ENCODE data around the gene RFC3.
"Not testable (repeated sequence)": the region's sequence is repeated elsewhere in the genome, so short reads cannot be mapped to it uniquely, and the experiment has no call there.

RFC3 gene, protein sequence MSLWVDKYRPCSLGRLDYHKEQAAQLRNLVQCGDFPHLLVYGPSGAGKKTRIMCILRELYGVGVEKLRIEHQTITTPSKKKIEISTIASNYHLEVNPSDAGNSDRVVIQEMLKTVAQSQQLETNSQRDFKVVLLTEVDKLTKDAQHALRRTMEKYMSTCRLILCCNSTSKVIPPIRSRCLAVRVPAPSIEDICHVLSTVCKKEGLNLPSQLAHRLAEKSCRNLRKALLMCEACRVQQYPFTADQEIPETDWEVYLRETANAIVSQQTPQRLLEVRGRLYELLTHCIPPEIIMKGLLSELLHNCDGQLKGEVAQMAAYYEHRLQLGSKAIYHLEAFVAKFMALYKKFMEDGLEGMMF

DNA sequence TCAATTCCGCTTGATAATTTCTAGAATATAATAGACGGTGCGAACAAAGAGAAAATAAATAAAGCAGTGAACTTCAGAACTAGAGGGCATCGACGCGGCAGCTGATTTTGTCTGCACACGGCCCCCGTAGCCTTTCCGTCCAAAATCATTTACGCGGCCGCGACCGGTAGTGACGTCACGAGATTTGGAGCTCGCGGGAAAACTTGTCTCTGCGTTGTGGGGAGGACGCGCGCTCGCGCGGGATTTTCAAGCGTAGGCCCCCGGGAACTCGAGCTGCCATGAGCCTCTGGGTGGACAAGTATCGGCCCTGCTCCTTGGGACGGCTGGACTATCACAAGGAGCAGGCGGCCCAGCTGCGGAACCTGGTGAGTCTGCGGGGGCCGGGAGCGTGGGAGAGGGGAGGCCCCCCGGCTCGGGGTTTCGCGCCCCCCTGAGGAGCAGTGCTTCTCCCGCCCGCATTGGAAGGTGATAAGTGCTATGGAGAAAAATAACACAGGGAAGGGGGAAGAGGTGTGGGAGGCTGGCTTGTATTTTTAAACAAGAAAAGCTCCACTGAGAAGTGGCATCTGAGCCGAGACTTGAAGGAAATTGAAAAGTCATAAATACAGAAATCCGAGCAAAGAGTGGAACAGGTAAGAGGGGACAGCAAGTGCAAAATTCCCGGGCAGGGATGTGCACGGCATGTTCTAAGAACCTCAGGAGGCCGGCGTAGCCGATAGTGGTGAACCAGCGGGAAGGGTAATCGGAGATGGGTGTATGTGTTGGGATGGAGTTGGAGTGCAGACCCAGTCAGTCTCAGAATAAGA is at the start of gene RFC3:
Gene RFC3 (plus strand): TSS at position 249 of the 806 bp plus-strand sequence. CDS start 30 bp downstream, at position 279.
- in situ Hi-C loops (cut with HindIII; ENCODE audit: low pct_unique_long_range_greater_than_20kb, low sequenced_read_pairs), result no loop called here
- no peak for TF ChIP-seq JUND (IDR thresholded peaks at IDR 0.05; ENCODE audit: low read depth)
- peak; percentile 64 to 95 for DNase-seq (ENCODE audit: low read depth in 1 of 2, low spot score in 1 of 2)

DNA sequence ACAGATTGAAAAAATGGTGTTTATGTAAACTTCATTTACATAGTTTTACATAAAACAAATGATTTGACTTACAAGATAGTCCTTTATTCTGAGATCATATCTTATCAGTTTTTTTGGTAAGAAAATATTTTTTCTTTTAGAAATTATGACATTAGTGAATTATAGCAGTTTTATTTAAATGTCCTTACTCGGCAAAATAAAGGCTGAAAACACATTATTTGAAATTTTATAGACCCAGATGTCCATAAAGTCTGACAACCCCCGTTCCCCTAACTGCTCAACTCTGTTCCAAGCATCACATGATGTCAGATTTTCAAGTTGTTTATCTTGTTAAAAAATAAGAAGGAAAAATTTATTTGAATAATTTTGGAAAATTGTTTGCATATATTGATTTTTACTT is 46.7 kb upstream of the RFC3 start:
- in situ Hi-C loops (cut with HindIII; ENCODE audit: low pct_unique_long_range_greater_than_20kb, low sequenced_read_pairs), result no loop called here

DNA sequence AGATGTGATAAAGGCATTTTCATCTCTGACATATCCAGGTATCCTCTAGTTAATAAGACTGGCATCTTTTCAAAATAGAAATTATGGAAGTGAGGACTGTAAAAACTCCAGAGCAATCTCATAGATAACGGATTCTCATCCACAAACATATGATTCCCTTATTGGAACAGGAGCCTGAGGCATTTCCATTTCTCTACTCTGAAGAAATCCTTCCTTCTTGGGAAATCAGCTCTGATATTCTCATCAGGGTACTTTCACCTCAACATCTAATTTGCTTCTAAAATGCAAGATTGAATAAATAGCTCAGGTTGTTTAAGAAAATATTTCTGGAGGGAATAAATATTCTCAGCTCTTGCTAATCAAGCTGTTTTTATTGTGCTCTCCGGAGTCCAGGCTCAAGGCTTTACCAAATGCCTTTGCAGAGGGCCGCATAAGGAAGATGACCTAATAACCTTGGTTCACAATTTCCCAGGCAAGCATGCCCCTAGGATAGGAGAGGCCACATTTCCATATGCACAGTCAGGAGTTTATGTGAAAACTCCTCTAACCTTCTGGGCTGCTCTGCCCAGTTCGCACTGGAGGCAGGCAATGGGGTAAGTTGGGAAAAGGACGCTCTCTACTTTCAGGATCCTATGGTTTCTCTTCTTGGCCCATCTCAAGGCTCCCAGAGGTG is 44.0 kb upstream of the RFC3 start:
- TF ChIP-seq JUND (IDR thresholded peaks at IDR 0.05; ENCODE audit: low read depth), result no peak
- in situ Hi-C loops (cut with HindIII; ENCODE audit: low pct_unique_long_range_greater_than_20kb, low sequenced_read_pairs), result no loop called here
- DNase-seq (ENCODE audit: low read depth in 1 of 2, low spot score in 1 of 2), result no peak

More for the DNA sequence above, 46.7 kb upstream of the RFC3 start:
- DNase-seq (ENCODE audit: low read depth in 1 of 2, low spot score in 1 of 2), result no peak
- TF ChIP-seq JUND (IDR thresholded peaks at IDR 0.05; ENCODE audit: low read depth), result no peak

DNA sequence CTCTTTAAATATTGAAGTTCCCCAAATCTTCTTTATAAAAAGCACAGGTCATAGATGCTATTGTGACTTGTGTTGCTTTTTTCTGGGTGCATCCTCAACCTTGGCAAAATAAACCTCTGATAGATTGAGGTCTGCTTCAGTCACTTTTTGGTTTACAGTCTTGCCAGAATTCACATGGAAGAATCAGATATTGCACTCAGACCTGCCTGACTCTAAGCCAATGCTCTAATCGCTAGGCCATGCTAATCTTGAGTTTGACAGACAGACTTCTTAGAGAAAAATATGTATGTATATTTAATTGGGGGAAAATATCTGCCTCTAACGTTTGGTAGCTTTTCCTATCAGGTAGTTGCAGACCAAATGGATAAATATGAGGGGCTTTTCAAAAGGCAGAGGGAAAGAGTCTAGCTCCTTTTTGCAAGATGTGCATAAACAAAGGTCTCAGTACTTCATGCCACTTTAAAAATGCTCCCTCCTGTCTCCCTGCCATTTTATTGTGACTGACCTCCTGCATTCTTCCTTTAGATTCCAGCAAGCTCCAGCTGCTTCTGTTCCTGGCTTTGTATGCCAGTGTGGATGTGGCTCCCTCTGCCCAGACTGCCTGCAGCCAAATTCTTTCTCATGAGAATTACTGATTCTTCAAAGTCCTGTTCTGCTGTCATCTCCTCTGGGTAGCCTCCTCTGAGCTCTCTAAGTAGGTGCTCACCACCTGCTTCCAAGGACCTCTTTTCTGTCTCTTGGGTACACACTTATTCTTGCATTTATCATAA is 42.4 kb upstream of the RFC3 start:
- in situ Hi-C loops (cut with HindIII; ENCODE audit: low pct_unique_long_range_greater_than_20kb, low sequenced_read_pairs), result no loop called here
- TF ChIP-seq JUND (IDR thresholded peaks at IDR 0.05; ENCODE audit: low read depth), result no peak
- no peak for DNase-seq (ENCODE audit: low read depth in 1 of 2, low spot score in 1 of 2)

DNA sequence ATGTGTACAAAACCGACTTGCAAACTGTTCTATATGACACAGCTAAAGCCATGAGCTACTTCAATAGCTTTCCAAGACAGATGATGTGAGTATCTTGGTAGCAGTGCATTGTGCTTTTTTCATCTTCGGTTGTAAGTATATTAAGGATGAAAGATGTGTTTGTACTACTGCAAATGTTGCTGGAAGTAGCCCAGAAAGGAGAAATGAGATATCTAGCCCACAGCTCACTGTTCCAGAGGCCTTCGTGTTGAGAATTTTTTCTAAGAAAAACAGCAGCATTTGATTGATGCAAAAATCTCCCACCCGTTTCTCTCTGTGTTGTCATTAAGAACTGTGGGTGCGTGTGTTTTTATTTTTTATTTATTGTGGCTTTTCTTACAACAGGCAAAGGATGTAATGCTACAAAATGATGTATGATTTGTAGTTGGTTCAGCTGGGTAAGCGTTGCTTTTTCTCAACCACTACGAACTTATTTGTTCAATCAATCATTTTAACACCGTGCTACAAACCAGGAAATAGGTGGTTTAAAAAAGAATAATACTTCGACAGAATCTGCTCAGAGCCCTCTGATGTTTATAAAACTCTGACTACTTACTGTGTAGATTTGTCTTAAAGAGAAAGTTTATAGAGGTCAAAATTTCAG is 41.6 kb upstream of the RFC3 start:
- in situ Hi-C loops (cut with HindIII; ENCODE audit: low pct_unique_long_range_greater_than_20kb, low sequenced_read_pairs), result no loop called here
- no peak for TF ChIP-seq JUND (IDR thresholded peaks at IDR 0.05; ENCODE audit: low read depth)
- DNase-seq (ENCODE audit: low read depth in 1 of 2, low spot score in 1 of 2), result no peak

DNA sequence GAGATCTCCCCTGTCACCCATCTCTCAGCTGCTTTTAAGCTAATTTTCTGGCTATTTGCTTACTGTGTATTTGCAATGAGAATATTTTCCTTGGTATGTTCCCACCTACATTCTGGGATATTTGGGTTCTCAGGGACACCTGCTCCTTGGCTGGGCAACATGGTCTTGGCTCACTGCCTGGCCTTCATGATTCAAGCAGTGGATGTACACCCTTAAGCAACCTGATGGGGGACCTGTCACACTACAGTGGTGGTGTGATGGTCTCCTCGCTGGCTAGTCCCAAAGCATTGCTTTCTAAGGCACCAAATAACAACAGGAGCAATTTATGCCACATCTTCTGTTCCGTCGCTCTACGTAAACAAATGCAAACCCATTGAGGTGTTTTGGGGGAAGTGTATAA is 35.3 kb upstream of the RFC3 start:
- no peak for TF ChIP-seq JUND (IDR thresholded peaks at IDR 0.05; ENCODE audit: low read depth)
- in situ Hi-C loops (cut with HindIII; ENCODE audit: low pct_unique_long_range_greater_than_20kb, low sequenced_read_pairs), result no loop called here
- no peak for DNase-seq (ENCODE audit: low read depth in 1 of 2, low spot score in 1 of 2)

DNA sequence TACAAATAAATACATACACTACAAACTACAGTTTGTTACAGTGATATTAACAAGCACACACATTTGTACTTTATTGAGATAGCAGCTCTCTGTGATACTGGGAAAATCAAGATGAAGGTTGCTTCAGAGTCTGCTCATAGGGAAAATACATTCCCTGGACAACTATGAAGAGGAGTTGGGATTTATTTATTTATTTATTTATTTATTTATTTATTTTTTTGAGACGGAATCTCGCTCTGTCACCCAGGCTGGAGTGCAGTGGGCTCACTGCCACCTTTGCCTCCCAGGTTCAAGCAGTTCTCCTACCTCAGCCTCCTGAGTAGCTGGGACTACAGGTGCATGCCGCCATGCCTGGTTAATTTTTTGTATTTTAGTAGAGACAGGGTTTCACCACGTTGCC is 34.7 kb upstream of the RFC3 start:
- in situ Hi-C loops (cut with HindIII; ENCODE audit: low pct_unique_long_range_greater_than_20kb, low sequenced_read_pairs), result not testable (repeated sequence)

DNA sequence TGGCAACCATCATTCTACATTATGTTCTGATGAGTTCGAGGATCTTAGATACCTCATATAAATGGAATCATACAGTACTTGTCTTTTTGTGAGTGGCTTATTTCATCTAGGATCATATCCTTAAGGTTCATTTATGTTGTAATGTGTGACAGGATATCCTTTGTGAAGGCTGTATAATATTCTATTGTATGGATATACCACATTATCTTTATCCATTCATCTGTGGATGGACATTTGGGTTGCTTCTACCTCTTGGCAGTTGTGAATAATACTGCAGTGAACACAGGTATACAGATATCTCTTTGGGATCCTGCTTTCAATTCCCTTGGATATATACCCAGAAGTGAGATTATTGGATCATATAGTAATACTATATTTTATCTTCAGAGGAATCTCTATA is 33.2 kb upstream of the RFC3 start:
- in situ Hi-C loops (cut with HindIII; ENCODE audit: low pct_unique_long_range_greater_than_20kb, low sequenced_read_pairs), result no loop called here
- DNase-seq (ENCODE audit: low read depth in 1 of 2, low spot score in 1 of 2), result no peak
- TF ChIP-seq JUND (IDR thresholded peaks at IDR 0.05; ENCODE audit: low read depth), result no peak

More for the DNA sequence above, 34.7 kb upstream of the RFC3 start:
- DNase-seq (ENCODE audit: low read depth in 1 of 2, low spot score in 1 of 2), result not testable (repeated sequence)

DNA sequence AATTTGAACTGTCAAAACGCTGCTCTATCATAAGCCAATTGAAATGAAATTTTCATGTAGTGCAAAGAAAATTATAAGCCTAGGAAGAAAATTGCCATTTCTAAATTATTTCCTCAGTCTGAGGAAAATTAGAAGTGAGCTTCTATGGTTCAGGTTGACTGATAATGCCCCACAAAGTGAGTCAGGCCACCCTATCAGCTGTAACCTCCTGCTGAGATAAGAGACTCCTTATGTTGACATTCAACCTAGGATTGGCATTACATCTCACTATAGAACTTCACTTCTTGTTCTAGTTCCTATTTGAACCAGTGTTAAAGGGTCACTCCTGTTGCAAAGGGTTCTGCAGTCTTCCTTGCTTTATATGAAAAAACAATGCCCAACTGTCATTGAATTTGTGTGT is 32.6 kb upstream of the RFC3 start:
- in situ Hi-C loops (cut with HindIII; ENCODE audit: low pct_unique_long_range_greater_than_20kb, low sequenced_read_pairs), result no loop called here
- no peak for TF ChIP-seq JUND (IDR thresholded peaks at IDR 0.05; ENCODE audit: low read depth)
- no peak for DNase-seq (ENCODE audit: low read depth in 1 of 2, low spot score in 1 of 2)

DNA sequence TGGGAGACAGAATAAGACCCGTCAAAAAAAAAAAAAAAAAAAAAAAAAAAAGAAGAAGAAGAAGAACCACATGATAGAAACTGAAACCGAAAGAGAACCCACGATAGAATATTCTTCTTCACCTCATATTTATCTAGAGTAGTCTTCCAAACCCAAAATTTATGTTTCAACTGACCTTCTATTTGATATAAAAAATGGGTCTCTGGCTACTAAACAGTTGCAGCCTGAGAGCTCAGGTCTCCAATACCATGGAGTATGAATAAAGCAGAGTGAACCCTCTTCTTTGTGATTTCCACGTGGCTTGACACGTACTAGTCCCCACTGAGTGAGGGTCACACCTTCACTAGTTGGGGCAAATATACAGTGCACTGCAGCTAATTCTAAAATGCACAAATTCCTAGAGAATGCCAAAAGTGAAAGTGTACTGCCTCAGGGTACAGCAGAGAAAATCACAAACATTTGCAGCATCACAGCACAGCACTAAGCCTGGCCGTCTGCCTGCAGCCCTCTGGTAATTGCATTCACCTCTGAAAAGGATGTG is 30.8 kb upstream of the RFC3 start:
- no peak for DNase-seq (ENCODE audit: low read depth in 1 of 2, low spot score in 1 of 2)
- in situ Hi-C loops (cut with HindIII; ENCODE audit: low pct_unique_long_range_greater_than_20kb, low sequenced_read_pairs), result no loop called here
- TF ChIP-seq JUND (IDR thresholded peaks at IDR 0.05; ENCODE audit: low read depth), result no peak

DNA sequence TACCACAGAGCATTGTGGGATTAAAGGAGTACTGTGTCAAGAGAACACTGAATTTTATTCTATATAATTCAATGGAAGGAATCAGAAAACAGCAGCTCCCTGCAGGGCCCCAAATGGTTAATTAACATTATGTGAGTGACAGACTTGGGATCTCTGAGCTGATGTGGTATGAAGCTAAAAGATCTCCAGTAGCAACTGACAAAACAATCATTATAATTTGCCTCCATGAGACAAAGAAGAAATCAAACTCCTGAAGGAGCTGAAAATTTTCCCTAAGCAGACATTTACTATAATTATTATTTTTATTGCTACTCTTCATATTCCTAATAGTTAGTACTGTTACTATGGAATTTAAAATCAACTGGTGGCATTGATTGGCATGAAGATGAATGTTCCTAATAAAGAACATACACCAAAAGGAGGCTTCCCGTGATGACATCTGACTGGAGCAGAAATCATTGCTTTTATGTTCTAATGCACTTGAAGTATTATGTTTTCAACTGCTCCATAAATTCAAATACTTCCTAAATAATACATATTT is 28.8 kb upstream of the RFC3 start:
- no peak for TF ChIP-seq JUND (IDR thresholded peaks at IDR 0.05; ENCODE audit: low read depth)
- in situ Hi-C loops (cut with HindIII; ENCODE audit: low pct_unique_long_range_greater_than_20kb, low sequenced_read_pairs), result no loop called here

More for the DNA sequence above, 28.8 kb upstream of the RFC3 start:
- no peak for DNase-seq (ENCODE audit: low read depth in 1 of 2, low spot score in 1 of 2)
